H1 (cell line): Measurements from ENCODE around the gene STX11. TPM values are rescaled to one million over a fixed set of nuclear protein-coding genes. Genes with fewer than 3 reads are reported as not detected.
"Not testable (repeated sequence)": the region's sequence is repeated elsewhere in the genome, so short reads cannot be mapped to it uniquely, and the experiment has no call there.

Experiments used
- CTCF ChIA-PET: fragments of 300-600 bp; sonication (Branson Sonifier 250); formaldehyde crosslinking; loops from one replicate; lab custom pipeline; 2021; ENCODE audit not compliant: partially characterized antibody; lab: Charles Lee
- POLR2A ChIA-PET: fragments of 300-600 bp; sonication (Branson Sonifier 250); formaldehyde crosslinking; loops from one replicate; lab custom pipeline; 2021; ENCODE audit warnings: inconsistent platforms; ENCODE audit not compliant: partially characterized antibody; lab: Charles Lee
- DNase-seq, 2 experiments: peaks; one replicate each; pipeline versions ENCODE4 v3.0.0 to v3.0.0-alpha.2; 2010 to 2022; ENCODE audit warnings: low spot score in 2 of 2, low read depth in 1 of 2, mixed read lengths in 1 of 2
- FAIRE-seq: peaks from 2 replicates; lab custom pipeline; 2011; peaks lifted over from hg19 to GRCh38; lab: Jason Lieb, UNC
- H2AFZ ChIP-seq: 2 replicates; pipeline ENCODE4 v1.8.1; 2012; ENCODE audit warnings: low read length, inconsistent platforms
- H2AK5ac ChIP-seq: 2 replicates; pipeline ENCODE4 v1.6.1; 2013; ENCODE audit warnings: low read depth, low read length
- H2BK120ac ChIP-seq: replicated peaks from 2 replicates; pipeline ENCODE3; 2013; ENCODE audit warnings: low read depth, low read length, inconsistent platforms
- H2BK12ac ChIP-seq: 2 replicates; pipeline ENCODE4 v1.6.1; 2013; ENCODE audit warnings: low read depth, low read length
- H2BK15ac ChIP-seq: 2 replicates; pipeline ENCODE4 v1.6.1; 2013; ENCODE audit warnings: low read length
- H2BK20ac ChIP-seq: 2 replicates; pipeline ENCODE4 v1.6.1; 2013; ENCODE audit warnings: low read length
- H2BK5ac ChIP-seq: 2 replicates; pipeline ENCODE4 v1.6.1; 2013; ENCODE audit warnings: low read depth, low read length
- H3K14ac ChIP-seq: 2 replicates; pipeline ENCODE4 v1.6.1; 2013; ENCODE audit warnings: inconsistent platforms; ENCODE audit not compliant: insufficient read length
- H3K18ac ChIP-seq: 2 replicates; pipeline ENCODE4 v1.6.1; 2013; ENCODE audit warnings: low read length; ENCODE audit errors: extremely low read depth
- H3K23ac ChIP-seq: 2 replicates; pipeline ENCODE4 v1.6.1; 2013; ENCODE audit warnings: inconsistent platforms; ENCODE audit not compliant: insufficient read length
- H3K23me2 ChIP-seq: 2 replicates; pipeline ENCODE4 v1.6.1; 2013; ENCODE audit warnings: low read depth, low read length
- H3K27ac ChIP-seq: 2 replicates; pipeline ENCODE4 v1.6.1; 2011; ENCODE audit warnings: low read depth, low read length, inconsistent platforms
- H3K27me3 ChIP-seq, 4 experiments: replicated peaks in 1 of 4; 1 replicate in 1 of 4; 2 replicates in 3 of 4; pipeline versions ENCODE4 v1.6.1 to v1.8.1; 2011 to 2013; ENCODE audit warnings: low read length in 3 of 4, mild to moderate bottlenecking in 3 of 4, inconsistent platforms in 2 of 4, mixed read lengths in 2 of 4, moderate library complexity in 1 of 4; ENCODE audit not compliant: control insufficient read depth in 3 of 4, insufficient read depth in 3 of 4; ENCODE audit errors: extremely low read depth in 1 of 4
- H3K36me3 ChIP-seq, 4 experiments: 2 replicates each; pipeline versions ENCODE4 v1.6.1 to v1.8.1; 2011 to 2013; ENCODE audit warnings: mild to moderate bottlenecking in 4 of 4, low read length in 3 of 4, moderate library complexity in 2 of 4, control low read depth in 1 of 4, inconsistent platforms in 1 of 4; ENCODE audit not compliant: insufficient read depth in 4 of 4, control insufficient read depth in 2 of 4
- H3K4ac ChIP-seq: replicated peaks from 2 replicates; pipeline ENCODE3; 2013; ENCODE audit warnings: low read length, low read depth, mixed read lengths, inconsistent platforms; ENCODE audit not compliant: insufficient read length
- H3K4me1 ChIP-seq, 4 experiments: replicated peaks in 1 of 4; 1 replicate in 1 of 4; 2 replicates in 3 of 4; pipeline versions ENCODE4 v1.6.1 to v1.8.1; 2011 to 2013; ENCODE audit warnings: low read length in 3 of 4, inconsistent platforms in 2 of 4, mixed read lengths in 1 of 4; ENCODE audit not compliant: insufficient read depth in 4 of 4, control insufficient read depth in 3 of 4
- H3K4me2 ChIP-seq, 2 experiments: 2 replicates each; pipeline versions ENCODE4 v1.6.1 to v1.8.1; 2011 to 2013; ENCODE audit warnings: low read depth in 2 of 2, low read length in 2 of 2, control low read depth in 1 of 2, inconsistent platforms in 1 of 2, mild to moderate bottlenecking in 1 of 2; ENCODE audit not compliant: insufficient read depth in 1 of 2
- H3K4me3 ChIP-seq, 4 experiments: fragments of 200-600, 300-600 bp in 1 of 4; sonication (generic), shearing (Covaris generic), sonication (Bioruptor Twin) in 1 of 4; 2 replicates each; pipeline versions ENCODE4 v1.5.1 to v1.8.1; 2011 to 2016; ENCODE audit warnings: low read length in 4 of 4, low read depth in 3 of 4, control low read depth in 2 of 4, inconsistent platforms in 2 of 4, mild to moderate bottlenecking in 2 of 4, mixed read lengths in 1 of 4, moderate library complexity in 1 of 4; ENCODE audit not compliant: insufficient read depth in 2 of 4; ENCODE audit errors: extremely low read depth in 1 of 4
- H3K56ac ChIP-seq: replicated peaks from 2 replicates; pipeline ENCODE3; 2013; ENCODE audit warnings: low read depth, mild to moderate bottlenecking, mixed read lengths, low read length, inconsistent platforms; ENCODE audit not compliant: insufficient read length
- H3K79me1 ChIP-seq: 2 replicates; pipeline ENCODE4 v1.6.1; 2013; ENCODE audit warnings: low read depth, low read length, control low read depth
- H3K79me2 ChIP-seq, 2 experiments: 2 replicates each; pipeline versions ENCODE4 v1.6.1 to v1.8.1; 2012 to 2013; ENCODE audit warnings: low read length in 2 of 2, mild to moderate bottlenecking in 2 of 2, inconsistent platforms in 1 of 2; ENCODE audit not compliant: insufficient read depth in 2 of 2, control insufficient read depth in 1 of 2
- H3K9ac ChIP-seq, 4 experiments: replicated peaks in 1 of 4; 1 replicate in 1 of 4; 2 replicates in 3 of 4; pipeline versions ENCODE4 v1.6.1 to v1.8.1; 2011 to 2013; ENCODE audit warnings: low read depth in 3 of 4, low read length in 3 of 4, control low read depth in 2 of 4, mild to moderate bottlenecking in 2 of 4, moderate library complexity in 2 of 4, inconsistent platforms in 1 of 4; ENCODE audit errors: extremely low read depth in 1 of 4
- H3K9me3 ChIP-seq, 2 experiments: 2 replicates each; pipeline versions ENCODE4 v1.6.1 to v1.8.1; 2012 to 2013; ENCODE audit warnings: mild to moderate bottlenecking in 2 of 2, moderate library complexity in 2 of 2, control low read depth in 1 of 2, inconsistent platforms in 1 of 2, low read depth in 1 of 2, low read length in 1 of 2, mixed read lengths in 1 of 2; ENCODE audit not compliant: insufficient read depth in 2 of 2
- H4K20me1 ChIP-seq, 2 experiments: replicated peaks in 1 of 2; 2 replicates each; pipeline versions ENCODE3 to v1.8.1; 2011 to 2013; ENCODE audit warnings: inconsistent platforms in 2 of 2, low read length in 2 of 2, mild to moderate bottlenecking in 1 of 2; ENCODE audit not compliant: insufficient read depth in 2 of 2, control insufficient read depth in 1 of 2
- H4K5ac ChIP-seq: 2 replicates; pipeline ENCODE4 v1.6.1; 2013; ENCODE audit warnings: low read length, low read depth, mixed read lengths, inconsistent platforms; ENCODE audit not compliant: insufficient read length
- H4K8ac ChIP-seq: 2 replicates; pipeline ENCODE4 v1.8.0; 2013; ENCODE audit warnings: mild to moderate bottlenecking, moderate library complexity, low read length, inconsistent platforms; ENCODE audit not compliant: insufficient read depth; ENCODE audit errors: extremely low read depth
- H4K91ac ChIP-seq: replicated peaks from 2 replicates; pipeline ENCODE3; 2013; ENCODE audit warnings: low read length, mixed read lengths, inconsistent platforms; ENCODE audit not compliant: insufficient read length
- WGBS, 2 experiments: shearing (Covaris generic) in 1 of 2; methylation state at CpG; one replicate each; pipeline versions ENCODE4 v1.1.6 to v1.1.7; 2013 to 2015; ENCODE audit warnings: low lambda C conversion rate in 2 of 2, mixed read lengths in 2 of 2, inconsistent platforms in 1 of 2, low coverage in 1 of 2, missing lambda C conversion rate in 1 of 2; ENCODE audit not compliant: insufficient replicate concordance in 2 of 2, insufficient coverage in 1 of 2, insufficient read length in 1 of 2; ENCODE audit errors: extremely low coverage in 1 of 2, missing lambda C conversion rate in 1 of 2; 5-methylcytosine and 5-hydroxymethylcytosine counted together
- polyA plus RNA-seq, 7 experiments: library from polyadenylated mRNA; depleted of rRNA in 3 of 7; stranded (reverse) in 5 of 7; unstranded in 2 of 7; fragments of >200 nt in 5 of 7; fragments of 200-250 nt in 2 of 7; gene quantifications; 1 replicate in 5 of 7; 2 replicates in 1 of 7; 4 replicates in 1 of 7; pipeline versions ENCODE4 v1.2.1 to v1.2.3, GENCODE V29; 2011 to 2013; ENCODE audit warnings: missing spikeins in 2 of 7, mixed read lengths in 2 of 7
- total RNA-seq: library from RNA; stranded (reverse); fragmentation: NEBNext Ultra II Directional; extraction: Animal tissue kit (Norgen Biotek cat#: 25700); gene quantifications from 2 replicates; pipeline ENCODE4 v1.2.1, GENCODE V29; 2021

The STX11 gene
- total and polyA plus RNA-seq, 2 of the 8 experiments (the other 6 are each of a cell fraction or from before 2014, with no cell fraction given) = 0.15 to 0.34 TPM

DNA sequence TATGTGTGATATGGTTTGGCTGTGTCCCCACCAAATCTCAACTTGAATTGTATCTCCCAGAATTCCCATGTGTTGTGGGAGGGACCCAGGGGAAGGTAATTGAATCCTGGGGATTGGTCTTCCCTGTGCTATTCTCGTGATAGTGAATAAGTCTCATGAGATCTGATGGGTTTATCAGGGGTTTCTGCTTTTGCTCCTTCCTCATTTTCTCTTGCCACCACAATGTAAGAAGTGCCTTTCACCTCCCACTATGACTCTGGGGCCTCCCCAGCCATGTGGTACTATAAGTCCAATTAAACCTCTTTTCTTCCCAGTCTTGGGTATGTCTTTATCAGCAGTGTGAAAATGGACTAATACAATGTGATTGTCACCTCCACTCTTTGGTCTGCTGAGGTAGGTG, 30.0 kb downstream of the STX11 start:
- H4K20me1 ChIP-seq, H3K4me3 ChIP-seq, H2AK5ac ChIP-seq, H3K27ac ChIP-seq, H3K9ac ChIP-seq, H4K5ac ChIP-seq, H2BK5ac ChIP-seq, H4K91ac ChIP-seq, H3K36me3 ChIP-seq, H3K23me2 ChIP-seq, H3K9me3 ChIP-seq, H2BK20ac ChIP-seq, H3K4me2 ChIP-seq, H4K8ac ChIP-seq, H3K4me1 ChIP-seq, DNase-seq, POLR2A ChIA-PET, H3K4ac ChIP-seq, H3K56ac ChIP-seq, H2AFZ ChIP-seq, H2BK12ac ChIP-seq, H3K18ac ChIP-seq, H3K14ac ChIP-seq, H2BK15ac ChIP-seq, H3K23ac ChIP-seq, H2BK120ac ChIP-seq, H3K79me2 ChIP-seq, H3K79me1 ChIP-seq, H3K27me3 ChIP-seq, FAIRE-seq: not testable (repeated sequence)
- CTCF ChIA-PET = interaction anchor here (1.0 to 1.2 kb wide), 2 partner anchors 11 to 166 kb away, joined by 3 read pairs; no protein-coding TSS in a partner anchor
- WGBS, 2 experiments = 94% methylated on average over 1 of the region's 1 CpG; no CpG with 5 or more reads in 1 of the 2 experiments
